ENCODE results near the gene SLC44A3. TPM values are rescaled to one million over a fixed set of nuclear protein-coding genes. Genes with fewer than 3 reads are reported as not detected.

Gene SLC44A3
- total RNA-seq, 1 donor from 2014 or later: 72.1 TPM

DNA sequence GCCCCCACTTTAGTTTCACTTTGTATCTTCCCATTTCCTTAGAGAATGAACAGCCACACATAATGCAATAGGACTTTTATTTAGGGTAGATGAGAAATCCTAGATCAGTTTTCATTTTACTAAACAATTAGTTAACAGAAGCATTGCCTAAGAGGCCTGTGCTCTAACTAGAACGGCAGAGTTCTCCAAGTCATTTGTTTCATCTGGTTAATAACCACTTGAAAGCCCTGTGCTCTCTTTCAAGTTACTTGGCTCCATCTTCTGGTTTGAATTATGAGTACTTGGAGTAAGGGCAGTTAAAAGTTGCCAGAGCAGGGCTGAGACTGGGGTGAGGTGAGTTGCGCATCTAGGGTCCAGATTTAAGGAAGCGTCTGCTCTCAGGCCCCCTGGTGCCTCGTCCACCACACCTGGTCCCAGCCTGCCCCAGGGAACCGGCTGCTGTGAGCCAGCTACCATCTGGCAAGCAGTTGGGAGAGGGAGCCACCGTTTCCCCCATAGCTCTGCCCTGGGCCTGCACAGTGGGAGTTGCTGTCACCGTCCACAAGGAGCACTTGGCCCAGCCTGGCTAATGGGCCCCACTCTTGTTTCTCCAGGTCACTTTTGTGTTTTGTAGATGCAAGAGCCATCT lies 18.1 kb upstream of the SLC44A3 start:
- DNase-seq (ENCODE audit: low spot score): no peak

DNA sequence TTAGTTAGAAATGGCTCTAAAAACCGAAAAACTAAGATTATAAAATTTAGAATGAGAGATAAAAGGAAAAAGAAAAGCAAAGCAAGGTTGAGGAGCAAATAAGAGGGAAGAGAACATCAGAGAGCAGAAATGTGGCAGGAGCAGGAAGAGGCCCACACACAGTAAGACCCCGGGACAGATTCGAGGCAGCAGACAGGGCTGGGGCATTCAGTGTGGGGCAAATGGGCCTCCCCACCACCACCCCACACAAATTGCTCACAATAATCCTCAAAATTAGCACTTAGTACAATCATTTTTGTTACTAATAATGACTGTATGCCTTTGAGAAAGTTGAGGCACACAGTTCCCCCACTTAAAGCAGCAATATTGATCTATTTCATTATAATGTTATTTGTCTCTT lies 17.1 kb upstream of the SLC44A3 start:
- DNase-seq (ENCODE audit: low spot score): no peak

DNA sequence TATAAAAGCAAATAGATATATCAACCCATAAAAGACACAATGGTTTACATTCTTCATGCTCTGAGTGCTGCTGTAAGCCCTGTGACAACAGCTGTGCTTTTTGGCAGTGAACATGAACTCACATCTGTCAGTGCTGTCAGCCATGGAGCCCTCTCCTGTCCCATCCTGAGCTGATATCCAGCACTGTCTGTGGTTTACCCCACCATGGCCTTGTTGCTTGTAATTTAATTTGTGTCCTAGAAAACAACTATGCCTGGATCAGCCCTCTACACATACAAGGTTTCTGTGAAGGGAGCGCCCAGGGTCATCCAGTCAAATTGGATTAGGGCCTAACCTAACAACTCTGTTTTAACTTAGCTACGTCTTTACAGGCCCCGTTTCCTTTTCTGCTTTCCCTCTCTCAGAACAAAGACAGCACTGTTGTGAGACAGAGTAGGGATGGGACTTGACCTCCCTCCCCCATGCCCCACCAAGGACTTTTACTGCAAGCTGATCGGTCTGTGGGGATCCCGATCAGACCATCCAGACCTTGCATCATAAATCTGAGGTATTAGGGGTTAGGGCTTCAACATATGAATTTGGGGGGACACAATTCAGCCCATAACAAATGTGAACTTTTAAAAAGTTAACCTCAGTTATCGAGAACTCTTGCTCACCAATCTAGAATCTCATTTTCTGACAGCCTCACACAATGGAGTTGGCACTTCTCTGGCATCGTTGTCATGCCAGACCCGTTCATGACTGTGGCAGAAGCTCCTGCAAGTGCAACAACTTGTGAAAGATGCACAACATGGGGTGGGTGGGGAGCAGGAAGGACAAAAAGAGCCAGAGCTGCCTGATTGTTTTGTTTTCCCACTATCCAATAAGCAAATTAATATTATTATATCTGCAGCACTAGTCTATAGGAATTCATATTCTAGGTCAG lies 16.4 kb upstream of the SLC44A3 start:
- DNase-seq (ENCODE audit: low spot score): no peak

DNA sequence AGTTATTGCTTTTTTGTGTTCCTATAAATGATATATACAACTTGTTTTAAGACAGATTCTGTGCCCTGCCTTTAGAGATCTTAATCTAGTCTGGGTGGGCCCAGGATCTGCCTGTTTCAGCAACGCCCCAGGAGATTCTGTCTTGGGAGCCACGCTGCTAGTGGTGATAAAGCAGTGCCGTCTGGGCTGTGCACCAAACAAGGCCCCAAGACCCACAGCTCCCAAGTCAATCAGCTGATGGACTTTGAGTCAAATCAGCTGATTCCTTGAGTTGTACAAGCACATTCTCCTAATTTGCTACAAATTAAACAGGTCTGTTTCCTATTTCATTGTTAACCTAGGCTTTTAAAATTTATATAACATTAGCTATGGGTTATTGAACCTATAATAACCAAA lies 15.7 kb upstream of the SLC44A3 start:
- DNase-seq (ENCODE audit: low spot score): no peak

- no peak for DNase-seq (ENCODE audit: low spot score)
Observed at GRCh38 chr1:94805912-94806311, 14.2 kb upstream of the SLC44A3 start.

DNA sequence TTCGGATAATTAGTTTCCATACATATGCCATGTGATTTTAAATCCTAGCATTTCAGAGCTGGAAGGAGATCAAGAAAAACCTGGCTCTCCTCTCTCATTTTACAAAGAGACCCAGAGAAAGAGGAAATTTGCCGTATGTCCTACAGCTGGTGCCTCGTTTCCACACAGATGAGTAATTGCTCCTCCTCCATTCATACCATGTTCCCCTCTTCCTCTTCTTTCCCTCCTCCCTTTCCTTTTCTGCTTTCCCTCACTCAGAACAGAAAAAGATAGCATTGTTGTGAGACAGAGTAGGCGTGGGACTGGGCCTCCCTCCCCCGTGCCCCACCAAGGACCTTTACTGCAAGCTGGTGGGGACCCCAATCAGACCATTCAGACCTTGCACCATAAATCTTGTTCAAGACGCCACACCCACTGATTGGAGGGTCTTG lies 13.7 kb upstream of the SLC44A3 start:
- no peak for DNase-seq (ENCODE audit: low spot score)

GRCh38 chr1:94807742-94808491 lies 12.2 kb upstream of the SLC44A3 start:
- DNase-seq (ENCODE audit: low spot score): no peak

- DNase-seq (ENCODE audit: low spot score): no peak
Observed at GRCh38 chr1:94808669-94809068, 11.5 kb upstream of the SLC44A3 start.

- no peak for DNase-seq (ENCODE audit: low spot score)
Observed at GRCh38 chr1:94812985-94813384, 7.2 kb upstream of the SLC44A3 start.

GRCh38 chr1:94816030-94816429 lies 4.1 kb upstream of the SLC44A3 start:
- DNase-seq (ENCODE audit: low spot score): no peak

GRCh38 chr1:94817712-94818111 lies 2.4 kb upstream of the SLC44A3 start:
- no peak for DNase-seq (ENCODE audit: low spot score)

DNA sequence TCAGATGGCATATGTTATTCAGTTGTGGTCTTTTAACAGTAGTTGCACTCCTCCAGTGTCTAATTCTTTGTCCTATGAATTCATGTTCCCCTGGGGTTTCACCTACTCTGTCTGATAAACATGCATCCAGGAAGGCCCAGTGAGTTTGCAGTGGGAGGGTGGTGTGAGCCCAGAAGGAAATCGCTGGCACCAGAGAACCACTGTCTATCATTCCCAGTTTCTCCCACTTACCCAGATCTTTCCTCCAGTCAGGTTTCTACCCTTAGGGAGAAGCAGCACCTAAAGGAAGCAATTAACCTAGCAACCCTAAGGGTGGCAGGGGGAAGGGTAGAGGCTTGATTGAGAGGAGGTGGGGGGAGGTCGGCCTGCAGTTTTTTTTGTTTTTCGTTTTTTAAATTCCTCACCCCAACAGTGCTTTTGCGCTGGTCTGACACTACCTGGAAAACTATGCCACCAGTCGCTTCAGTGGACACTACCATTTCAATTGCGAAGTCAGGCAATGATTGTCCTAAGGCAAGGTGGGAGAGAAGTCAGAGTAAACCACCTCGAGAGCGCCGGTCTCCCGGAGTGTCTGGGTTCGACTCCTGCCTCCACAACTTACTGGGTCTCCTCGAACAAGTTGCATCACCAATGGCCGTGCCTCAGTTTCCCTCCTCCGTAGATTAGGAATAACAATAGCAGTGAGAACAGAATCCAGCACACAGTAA lies 766 bp upstream of the SLC44A3 start:
- no peak for DNase-seq (ENCODE audit: low spot score)

- no peak for DNase-seq (ENCODE audit: low spot score)
Observed at GRCh38 chr1:94820936-94821335, 779 bp downstream of the SLC44A3 start.

- no peak for DNase-seq (ENCODE audit: low spot score)
Observed at GRCh38 chr1:94821636-94822305, 1.6 kb downstream of the SLC44A3 start.

DNA sequence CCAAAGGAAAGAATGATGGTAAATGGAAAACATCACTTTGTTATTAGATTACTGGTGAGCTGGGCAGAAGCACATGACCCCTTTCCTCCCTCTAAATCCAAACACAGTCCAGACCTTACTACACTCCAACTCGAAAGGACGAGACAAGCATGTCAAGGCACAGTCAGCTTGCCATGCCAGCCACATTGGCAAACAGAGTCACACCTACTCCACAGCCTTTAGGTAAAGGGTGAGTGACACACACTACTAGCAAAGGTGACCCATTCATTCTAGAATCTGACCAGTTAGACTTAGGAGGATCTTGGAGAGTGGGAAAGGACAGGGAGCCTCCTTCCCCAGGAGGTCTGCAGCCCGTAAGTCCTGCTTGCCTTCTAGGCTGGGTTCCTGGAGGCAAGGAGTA lies 3.0 kb downstream of the SLC44A3 start:
- no peak for DNase-seq (ENCODE audit: low spot score)

DNA sequence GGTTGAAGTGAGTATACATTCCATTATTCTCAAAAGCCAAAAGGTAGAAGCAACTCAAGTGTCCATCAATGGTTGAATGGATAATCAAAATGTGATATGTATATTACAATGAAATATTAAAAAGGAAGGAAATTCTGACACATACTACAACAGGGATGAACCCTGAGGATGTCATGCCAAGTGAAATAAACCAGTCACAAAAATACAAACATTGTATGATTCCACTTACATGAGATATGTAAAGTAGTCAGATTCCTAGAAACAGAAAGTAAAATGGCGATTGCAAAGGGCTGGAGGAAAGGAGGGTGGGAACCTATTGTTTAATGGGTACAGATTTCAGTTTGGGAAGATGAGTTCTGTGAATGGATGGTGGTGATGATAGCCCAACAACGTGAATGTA lies 5.8 kb downstream of the SLC44A3 start:
- DNase-seq (ENCODE audit: low spot score): no peak

DNA sequence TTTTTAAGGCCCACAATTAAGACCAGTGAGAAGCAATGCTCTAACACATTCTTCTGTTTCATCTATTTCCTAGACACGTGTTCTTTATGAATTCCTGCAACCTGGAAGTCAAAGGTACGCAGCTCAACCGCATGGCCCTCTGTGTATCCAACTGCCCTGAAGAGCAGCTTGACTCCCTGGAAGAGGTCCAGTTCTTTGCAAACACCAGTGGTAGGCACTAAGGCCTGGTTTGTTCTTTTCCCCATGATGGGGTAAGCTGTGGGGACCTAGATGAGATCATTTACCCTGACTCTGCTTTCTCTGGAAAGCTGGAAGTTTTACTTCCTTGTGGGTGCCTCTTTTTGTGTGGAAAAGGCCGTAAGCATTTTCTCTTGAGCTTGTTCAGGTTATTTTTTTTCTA lies 7.3 kb downstream of the SLC44A3 start:
- no peak for DNase-seq (ENCODE audit: low spot score)

GRCh38 chr1:94828251-94828650 lies 8.1 kb downstream of the SLC44A3 start:
- no peak for DNase-seq (ENCODE audit: low spot score)

DNA sequence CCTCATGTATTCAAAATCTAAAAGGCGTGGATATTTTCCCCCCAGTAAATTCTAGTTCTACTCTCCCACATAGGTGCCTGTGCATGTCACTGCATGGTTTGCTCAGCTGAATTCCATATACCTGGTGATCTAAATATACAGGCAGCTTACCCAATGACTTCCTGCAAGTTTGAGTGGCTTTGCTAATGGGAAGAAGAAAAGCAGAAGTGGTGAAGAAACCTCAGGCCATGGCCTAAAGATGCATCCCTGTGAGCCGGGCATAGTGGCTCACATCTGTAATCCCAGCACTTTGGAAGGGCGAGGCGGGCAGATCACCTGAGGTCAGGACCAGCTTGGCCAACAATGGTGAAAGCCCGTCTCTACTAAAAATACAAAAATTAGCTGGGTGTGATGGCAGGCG lies 11.5 kb downstream of the SLC44A3 start:
- DNase-seq (ENCODE audit: low spot score): no peak

GRCh38 chr1:94832446-94832845 lies 12.3 kb downstream of the SLC44A3 start:
- DNase-seq (ENCODE audit: low spot score): no peak

DNA sequence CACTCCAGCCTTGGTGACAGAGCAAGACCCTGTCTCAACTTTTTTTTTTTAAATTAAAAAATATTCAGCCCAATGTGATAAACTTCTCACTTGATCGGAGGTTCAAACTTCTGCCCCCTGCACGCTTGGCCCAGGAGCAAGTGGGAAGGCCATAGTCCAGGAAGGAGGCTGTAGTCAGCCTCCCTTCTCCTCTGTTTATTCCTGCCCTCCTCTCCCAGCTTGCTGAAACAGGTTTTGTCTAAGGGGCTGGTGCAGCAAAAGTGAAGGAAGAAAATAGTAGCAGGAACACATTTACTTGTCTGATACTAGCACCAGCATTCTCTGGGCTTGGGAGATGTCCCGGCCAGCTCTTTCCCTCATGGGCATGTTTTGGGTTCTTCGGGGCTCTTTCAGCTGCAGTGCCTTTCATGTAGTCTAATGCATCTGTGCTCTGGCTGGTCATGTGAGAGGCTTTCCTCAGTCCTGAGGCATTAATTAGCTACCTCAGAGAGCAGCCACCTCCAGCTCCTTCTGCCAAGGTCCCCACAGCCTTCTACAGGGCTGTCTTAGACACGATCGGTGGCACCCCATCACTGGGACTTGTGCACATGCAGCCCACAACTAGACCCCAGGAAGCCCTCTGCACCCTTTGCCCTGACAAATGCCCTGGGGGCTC lies 12.9 kb downstream of the SLC44A3 start:
- DNase-seq (ENCODE audit: low spot score): no peak
